Endothelial cell of umbilical vein (primary cell): ENCODE data around the gene VPS37C. TPM values are rescaled to one million over a fixed set of nuclear protein-coding genes. Genes with fewer than 3 reads are reported as not detected.

ENCODE experiments used
- BruUV-seq: library from RNA; stranded (reverse); fragments of 400-500 nt; replicated peaks from 2 replicates; lab custom pipeline; 2021; lab: Mats Ljungman, UMichigan
- CTCF ChIA-PET: fragments of 300-600, 350-600 bp; sonication (Branson Sonifier 250); formaldehyde crosslinking; loops from one replicate; lab custom pipeline; 2021; ENCODE audit warnings: antibody characterized with exemption, inconsistent platforms; lab: Charles Lee
- POLR2A ChIA-PET: fragments of 300-600, 350-600 bp; sonication (Branson Sonifier 250); formaldehyde crosslinking; loops from one replicate; lab custom pipeline; 2021; ENCODE audit warnings: antibody characterized with exemption, inconsistent platforms; lab: Charles Lee
- DNase-seq: peaks from one replicate; pipeline ENCODE4 v3.0.0-alpha.2; 2011; ENCODE audit warnings: low read depth, low spot score
- FAIRE-seq: peaks from 2 replicates; lab custom pipeline; 2011; peaks lifted over from hg19 to GRCh38; lab: Jason Lieb, UNC
- H2AFZ ChIP-seq: 2 replicates; pipeline ENCODE4 v1.6.0; 2012; ENCODE audit warnings: low read depth, low read length, control low read depth, inconsistent platforms
- H3K27ac ChIP-seq: 2 replicates; pipeline ENCODE4 v1.5.1; 2011; ENCODE audit warnings: low read depth, mild to moderate bottlenecking, control low read depth, low read length, moderate library complexity; ENCODE audit not compliant: insufficient read depth
- H3K27me3 ChIP-seq, 2 experiments: 2 replicates each; pipeline versions ENCODE4 v1.6.0 to v1.6.1; 2011; ENCODE audit warnings: low read length in 2 of 2, mixed read lengths in 1 of 2; ENCODE audit not compliant: control insufficient read depth in 2 of 2, insufficient read depth in 2 of 2
- H3K36me3 ChIP-seq, 2 experiments: 2 replicates in 1 of 2; 3 replicates in 1 of 2; pipeline ENCODE4 v1.5.1; 2011; ENCODE audit warnings: low read length in 2 of 2, mild to moderate bottlenecking in 1 of 2, moderate library complexity in 1 of 2; ENCODE audit not compliant: control insufficient read depth in 2 of 2, insufficient read depth in 2 of 2; ENCODE audit errors: extremely low read depth in 1 of 2
- H3K4me1 ChIP-seq: 3 replicates; pipeline ENCODE4 v1.5.1; 2011; ENCODE audit warnings: mild to moderate bottlenecking, low read length; ENCODE audit not compliant: control insufficient read depth, insufficient read depth; ENCODE audit errors: extremely low read depth
- H3K4me2 ChIP-seq: 2 replicates; pipeline ENCODE4 v1.6.1; 2011; ENCODE audit warnings: low read length, control low read depth, mixed read lengths; ENCODE audit not compliant: insufficient read depth
- H3K4me3 ChIP-seq, 3 experiments: fragments of 200-600 bp in 1 of 3; sonication (generic), shearing (Covaris generic) in 1 of 3; replicated peaks in 1 of 3; 2 replicates each; pipeline ENCODE4 v1.5.1; 2011 to 2016; ENCODE audit warnings: control low read depth in 3 of 3, low read length in 3 of 3, mild to moderate bottlenecking in 2 of 3, inconsistent platforms in 1 of 3, low read depth in 1 of 3, moderate library complexity in 1 of 3; ENCODE audit not compliant: insufficient read depth in 1 of 3
- H3K79me2 ChIP-seq: 2 replicates; pipeline ENCODE4 v1.6.0; 2012; ENCODE audit warnings: low read length, inconsistent platforms; ENCODE audit not compliant: control insufficient read depth, insufficient read depth
- H3K9ac ChIP-seq: replicated peaks from 2 replicates; pipeline ENCODE3; 2011; ENCODE audit warnings: low read length, control low read depth; ENCODE audit not compliant: insufficient read depth; ENCODE audit errors: extremely low read depth
- H3K9me1 ChIP-seq: replicated peaks from 3 replicates; pipeline ENCODE4 v1.6.0; 2011; ENCODE audit warnings: mild to moderate bottlenecking, low read length; ENCODE audit not compliant: control insufficient read depth, insufficient read depth; ENCODE audit errors: extremely low read depth
- H3K9me3 ChIP-seq: replicated peaks from 2 replicates; pipeline ENCODE4 v1.5.1; 2012; ENCODE audit warnings: low read length, inconsistent platforms; ENCODE audit not compliant: control insufficient read depth, insufficient read depth
- H4K20me1 ChIP-seq: replicated peaks from 2 replicates; pipeline ENCODE3; 2011; ENCODE audit warnings: mild to moderate bottlenecking, low read length; ENCODE audit not compliant: control insufficient read depth, insufficient read depth; ENCODE audit errors: extremely low read depth
- EZH2 ChIP-seq: IDR thresholded peaks from 2 replicates; pipeline ENCODE4 v1.6.1; 2012; ENCODE audit warnings: borderline replicate concordance, low read depth, mild to moderate bottlenecking, moderate library complexity, low read length, inconsistent platforms; ENCODE audit not compliant: severe bottlenecking
- FOS ChIP-seq: IDR thresholded peaks from 2 replicates; pipeline ENCODE4 v1.6.1; 2011; ENCODE audit warnings: mild to moderate bottlenecking, low read length, moderate library complexity, borderline replicate concordance; ENCODE audit not compliant: insufficient read depth
- GATA2 ChIP-seq: IDR thresholded peaks from 2 replicates; pipeline ENCODE4 v1.7.0; 2011; ENCODE audit warnings: low read depth, mild to moderate bottlenecking, moderate library complexity, mixed read lengths, low read length; ENCODE audit not compliant: insufficient read length, insufficient read depth
- JUN ChIP-seq: IDR thresholded peaks from 2 replicates; pipeline ENCODE4 v1.6.1; 2011; ENCODE audit warnings: borderline replicate concordance, low read depth; ENCODE audit not compliant: insufficient read length, insufficient read depth
- POLR2A ChIP-seq: IDR thresholded peaks from 2 replicates; pipeline ENCODE4 v1.6.1; 2012; ENCODE audit warnings: low read depth, mild to moderate bottlenecking, control low read depth, low read length
- POLR2AphosphoS5 ChIP-seq: IDR thresholded peaks from 2 replicates; pipeline ENCODE4 v1.6.1; 2012; ENCODE audit warnings: low read depth, mild to moderate bottlenecking, control low read depth, low read length, moderate library complexity; ENCODE audit not compliant: insufficient read depth
- dilution Hi-C: fragments of 300-500 bp; cut with MboI; formaldehyde crosslinking; loops from one replicate; pipeline ENCODE4 v1.15.0; 2019; ENCODE audit warnings: low sequenced_read_pairs; ENCODE audit not compliant: extremely low pct_ligation_motif_present
- intact Hi-C: fragments of 100-400 bp; cut with micrococcal nuclease; formaldehyde crosslinking; loops from one replicate; pipeline ENCODE4 v1.10.0; 2022
- polyA plus RNA-seq, 4 experiments: library from polyadenylated mRNA; depleted of rRNA in 3 of 4; stranded (reverse) in 3 of 4; unstranded in 1 of 4; fragments of >200 nt; gene quantifications; 2 replicates each; pipeline versions ENCODE4 v1.2.1 to v1.2.3, GENCODE V29; 2011 to 2012; ENCODE audit warnings: missing spikeins in 1 of 4
- total RNA-seq: library from RNA; stranded (reverse); gene quantifications from 2 replicates; pipeline ENCODE4 v1.2.3, GENCODE V29; 2021
- TF ChIP-seq, protein P1 (sequence below), 2 donors: IDR thresholded peaks; 1 replicate in 1 of 2; 2 replicates in 1 of 2; pipeline ENCODE4 v1.5.1; 2011; ENCODE audit warnings: low read length in 2 of 2, mild to moderate bottlenecking in 2 of 2, moderate library complexity in 2 of 2, control low read depth in 1 of 2, inconsistent platforms in 1 of 2, low read depth in 1 of 2; ENCODE audit not compliant: insufficient read depth in 1 of 2; ENCODE audit errors: extremely low read depth in 1 of 2

The VPS37C gene
- total and polyA plus RNA-seq, 2 donors (not counting 3 experiments of a cell fraction or from before 2014, with no cell fraction given): 17.7 to 23.4 TPM

DNA sequence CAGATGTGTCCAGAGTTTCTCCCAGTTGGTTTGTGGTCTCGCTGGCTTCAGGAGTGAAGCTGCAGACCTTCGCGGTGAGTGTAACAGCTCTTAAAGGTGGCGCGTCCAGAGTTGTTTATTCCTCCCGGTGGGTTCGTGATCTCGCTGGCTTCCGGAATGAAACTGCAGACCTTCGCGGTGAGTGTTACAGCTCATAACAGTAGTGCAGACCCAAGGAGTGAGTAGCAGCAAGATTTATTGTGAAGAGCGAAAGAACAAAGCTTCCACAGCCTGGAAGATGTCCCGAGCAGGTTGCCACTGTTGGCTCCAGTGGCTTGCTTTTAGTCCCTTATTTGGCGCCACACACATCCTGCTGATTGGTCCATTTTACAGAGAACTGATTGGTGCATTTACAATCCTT is 40.2 kb upstream of the VPS37C start:
- dilution Hi-C loops: no loop called here
- ChIA-PET POLR2A (no interaction called here), CTCF (no interaction called here)
- H2AFZ ChIP-seq: no peak overlapping the region
- no peaks in the 10 kb centered on the region for H3K9me3 ChIP-seq
- H3K79me2 ChIP-seq: no peaks in the 10 kb centered on the region
- no peak overlapping the region for H3K9ac ChIP-seq
- no peak overlapping the region for H3K4me2 ChIP-seq
- H3K36me3 ChIP-seq: no peaks in the 10 kb centered on the region
- FAIRE-seq (no peak), DNase-seq (no peak)
- H3K9me1 ChIP-seq: no peaks in the 10 kb centered on the region
- no peak overlapping the region for H3K4me3 ChIP-seq
- TF ChIP-seq EZH2: no peak
- no peak for TF ChIP-seq GATA2
- no peak for TF ChIP-seq POLR2AphosphoS5
- no peak for TF ChIP-seq FOS
- TF ChIP-seq, protein P1, sequence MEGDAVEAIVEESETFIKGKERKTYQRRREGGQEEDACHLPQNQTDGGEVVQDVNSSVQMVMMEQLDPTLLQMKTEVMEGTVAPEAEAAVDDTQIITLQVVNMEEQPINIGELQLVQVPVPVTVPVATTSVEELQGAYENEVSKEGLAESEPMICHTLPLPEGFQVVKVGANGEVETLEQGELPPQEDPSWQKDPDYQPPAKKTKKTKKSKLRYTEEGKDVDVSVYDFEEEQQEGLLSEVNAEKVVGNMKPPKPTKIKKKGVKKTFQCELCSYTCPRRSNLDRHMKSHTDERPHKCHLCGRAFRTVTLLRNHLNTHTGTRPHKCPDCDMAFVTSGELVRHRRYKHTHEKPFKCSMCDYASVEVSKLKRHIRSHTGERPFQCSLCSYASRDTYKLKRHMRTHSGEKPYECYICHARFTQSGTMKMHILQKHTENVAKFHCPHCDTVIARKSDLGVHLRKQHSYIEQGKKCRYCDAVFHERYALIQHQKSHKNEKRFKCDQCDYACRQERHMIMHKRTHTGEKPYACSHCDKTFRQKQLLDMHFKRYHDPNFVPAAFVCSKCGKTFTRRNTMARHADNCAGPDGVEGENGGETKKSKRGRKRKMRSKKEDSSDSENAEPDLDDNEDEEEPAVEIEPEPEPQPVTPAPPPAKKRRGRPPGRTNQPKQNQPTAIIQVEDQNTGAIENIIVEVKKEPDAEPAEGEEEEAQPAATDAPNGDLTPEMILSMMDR (IDR thresholded peaks at IDR 0.05; ENCODE audit: extremely low read depth in 1 of 2, insufficient read depth in 1 of 2, low read depth in 1 of 2, low read length in 2 of 2): no peak
- TF ChIP-seq POLR2A: no peak
- no peak for TF ChIP-seq JUN
- H3K4me1 ChIP-seq: no peaks in the 10 kb centered on the region
- no peak overlapping the region for H3K27ac ChIP-seq
- no peaks in the 10 kb centered on the region for H4K20me1 ChIP-seq
- no TSS peak for BruUV-seq
- H3K27me3 ChIP-seq: no peaks in the 10 kb centered on the region
- intact Hi-C loops: no loop called here
